IMR-90 (cell line): Measurements from ENCODE around the gene COIL. TPM values are rescaled to one million over a fixed set of nuclear protein-coding genes. Genes with fewer than 3 reads are reported as not detected.

Experiments used
- ATAC-seq: fragments of 200-7000 bp; cut with Tn5 transposase; 2 replicates; pipeline ENCODE4 v1.9.1; 2020; ENCODE audit warnings: low read depth, mild to moderate bottlenecking, moderate library complexity
- BruUV-seq: library from RNA; stranded (reverse); fragments of 400-500 nt; replicated peaks from 2 replicates; lab custom pipeline; 2021; lab: Mats Ljungman, UMichigan
- CTCF ChIA-PET: fragments of 300-600 bp; formaldehyde crosslinking; extraction: SDS; loops from one replicate; lab custom pipeline; 2021; ENCODE audit warnings: antibody characterized with exemption; lab: Yijun Ruan, JAX
- POLR2A ChIA-PET: fragments of 300-600 bp; sonication (Branson Sonifier 250); formaldehyde crosslinking; loops from one replicate; lab custom pipeline; 2022; ENCODE audit warnings: antibody characterized with exemption; ENCODE audit not compliant: unreplicated experiment; lab: Charles Lee
- DNase-seq: peaks from one replicate; pipeline ENCODE4 v3.0.0; 2013
- H2AFZ ChIP-seq: replicated peaks from 2 replicates; pipeline ENCODE3; 2013; ENCODE audit warnings: low read length, mild to moderate bottlenecking; ENCODE audit not compliant: poor library complexity
- H2AK5ac ChIP-seq: 2 replicates; pipeline ENCODE4 v1.6.1; 2013; ENCODE audit warnings: low read depth, low read length, inconsistent platforms
- H2AK9ac ChIP-seq: replicated peaks from 2 replicates; pipeline ENCODE3; 2013; ENCODE audit warnings: mild to moderate bottlenecking, low read depth, low read length, moderate library complexity; ENCODE audit not compliant: poor library complexity
- H2BK120ac ChIP-seq: 2 replicates; pipeline ENCODE4 v1.6.1; 2013; ENCODE audit warnings: low read depth, low read length, inconsistent platforms
- H2BK15ac ChIP-seq: 3 replicates; pipeline ENCODE4 v1.6.1; 2013; ENCODE audit warnings: low read depth, low read length, inconsistent platforms
- H2BK20ac ChIP-seq: 2 replicates; pipeline ENCODE4 v1.6.1; 2013; ENCODE audit warnings: low read depth, mild to moderate bottlenecking, inconsistent platforms, low read length, moderate library complexity
- H2BK5ac ChIP-seq: 2 replicates; pipeline ENCODE4 v1.6.1; 2013; ENCODE audit warnings: mild to moderate bottlenecking, low read depth, low read length, inconsistent platforms; ENCODE audit not compliant: poor library complexity, severe bottlenecking
- H3K14ac ChIP-seq: replicated peaks from 2 replicates; pipeline ENCODE4 v1.6.1; 2013; ENCODE audit warnings: low read depth, low read length, inconsistent platforms
- H3K18ac ChIP-seq: 2 replicates; pipeline ENCODE4 v1.6.1; 2013; ENCODE audit warnings: low read depth, low read length, control low read depth
- H3K23ac ChIP-seq: 2 replicates; pipeline ENCODE4 v1.6.1; 2013; ENCODE audit warnings: low read depth, low read length, inconsistent platforms
- H3K27ac ChIP-seq: 2 replicates; pipeline ENCODE4 v1.5.1; 2013; ENCODE audit warnings: mild to moderate bottlenecking, control low read depth, low read length; ENCODE audit not compliant: insufficient read depth
- H3K27me3 ChIP-seq: 2 replicates; pipeline ENCODE4 v1.6.1; 2013; ENCODE audit warnings: low read length; ENCODE audit not compliant: control insufficient read depth, insufficient read depth
- H3K36me3 ChIP-seq: 2 replicates; pipeline ENCODE4 v1.6.1; 2013; ENCODE audit warnings: low read length, mixed read lengths; ENCODE audit not compliant: control insufficient read depth, insufficient read depth
- H3K4ac ChIP-seq: 2 replicates; pipeline ENCODE4 v1.6.1; 2013; ENCODE audit warnings: low read depth, low read length, inconsistent platforms
- H3K4me1 ChIP-seq: 2 replicates; pipeline ENCODE4 v1.6.1; 2013; ENCODE audit warnings: low read length, mixed read lengths; ENCODE audit not compliant: control insufficient read depth, insufficient read depth
- H3K4me2 ChIP-seq: 2 replicates; pipeline ENCODE4 v1.6.1; 2013; ENCODE audit warnings: low read depth, mild to moderate bottlenecking, control low read depth, low read length, moderate library complexity
- H3K4me3 ChIP-seq: 2 replicates; pipeline ENCODE4 v1.5.1; 2013; ENCODE audit warnings: low read depth, mild to moderate bottlenecking, control low read depth, low read length, moderate library complexity; ENCODE audit not compliant: insufficient read depth
- H3K56ac ChIP-seq: 2 replicates; pipeline ENCODE4 v1.6.1; 2013; ENCODE audit warnings: low read length, inconsistent platforms; ENCODE audit not compliant: insufficient read depth; ENCODE audit errors: extremely low read depth
- H3K79me1 ChIP-seq, 2 experiments: 2 replicates each; pipeline ENCODE4 v1.6.1; 2013; ENCODE audit warnings: low read length in 2 of 2, inconsistent platforms in 1 of 2, low read depth in 1 of 2
- H3K9ac ChIP-seq: 2 replicates; pipeline ENCODE4 v1.6.1; 2013; ENCODE audit warnings: low read depth, low read length, control low read depth
- H3K9me1 ChIP-seq: 2 replicates; pipeline ENCODE4 v1.6.1; 2013; ENCODE audit warnings: low read length, inconsistent platforms; ENCODE audit not compliant: insufficient read depth
- H3K9me3 ChIP-seq: 2 replicates; pipeline ENCODE4 v1.6.1; 2013; ENCODE audit warnings: low read length; ENCODE audit not compliant: control insufficient read depth, insufficient read depth
- H4K20me1 ChIP-seq: 2 replicates; pipeline ENCODE4 v1.6.1; 2013; ENCODE audit warnings: low read length, inconsistent platforms; ENCODE audit not compliant: insufficient read depth
- H4K5ac ChIP-seq: 2 replicates; pipeline ENCODE4 v1.6.1; 2013; ENCODE audit warnings: mild to moderate bottlenecking, low read depth, low read length, control low read depth
- H4K8ac ChIP-seq, 2 experiments: 2 replicates each; pipeline ENCODE4 v1.6.1; 2013; ENCODE audit warnings: low read depth in 2 of 2, low read length in 2 of 2, control low read depth in 1 of 2, inconsistent platforms in 1 of 2
- H4K91ac ChIP-seq: 2 replicates; pipeline ENCODE4 v1.6.1; 2013; ENCODE audit warnings: low read depth, low read length, inconsistent platforms; ENCODE audit not compliant: insufficient read depth
- MAZ ChIP-seq: IDR thresholded peaks from 2 replicates; pipeline ENCODE4 v1.6.1; 2012; ENCODE audit warnings: low read depth, mild to moderate bottlenecking, low read length, improper control_type of control experiment, moderate library complexity, borderline replicate concordance
- POLR2A ChIP-seq: IDR thresholded peaks from 2 replicates; pipeline ENCODE4 v1.6.1; 2012; ENCODE audit warnings: mild to moderate bottlenecking, low read depth, low read length
- WGBS, 2 experiments: methylation state at CpG; one replicate each; pipeline versions ENCODE4 v1.1.5 to v1.1.7; 2013; ENCODE audit warnings: missing lambda C conversion rate in 2 of 2; ENCODE audit not compliant: insufficient read length in 1 of 2; ENCODE audit errors: extremely low coverage in 2 of 2; 5-methylcytosine and 5-hydroxymethylcytosine counted together
- dilution Hi-C: fragments of 300-500 bp; cut with HindIII; formaldehyde crosslinking; loops from one replicate; pipeline ENCODE4 v1.14.3; 2018; ENCODE audit warnings: low sequenced_read_pairs; ENCODE audit not compliant: unreplicated experiment
- in situ Hi-C: fragments of 300-500 bp; cut with MboI; formaldehyde crosslinking; loops from 3 replicates; pipeline ENCODE4 v1.14.3; 2019; ENCODE audit warnings: low sequenced_read_pairs, inconsistent platforms, mixed read lengths
- intact Hi-C: fragments of 100-400 bp; cut with micrococcal nuclease; formaldehyde crosslinking; loops from 2 replicates; pipeline ENCODE4 v1.10.0; 2022
- polyA plus RNA-seq, 3 experiments: library from polyadenylated mRNA; depleted of rRNA; stranded (reverse); fragments of >200 nt; gene quantifications; 2 replicates each; pipeline ENCODE4 v1.2.3, GENCODE V29; 2012; ENCODE audit warnings: low replicate concordance in 1 of 3
- total RNA-seq: library from RNA; depleted of rRNA; stranded (reverse); fragments of >200 nt; gene quantifications from 2 replicates; pipeline ENCODE4 v1.2.3, GENCODE V29; 2012

COIL gene
- total and polyA plus RNA-seq, 2 of the 4 experiments (the other 2 are of a cell fraction), result 5.2 to 13.3 TPM

- Histone ChIP-seq H4K8ac (no peak overlapping the region), H3K9me1 (no peaks in the 10 kb centered on the region), H3K27me3 (no peaks in the 10 kb centered on the region), H2AFZ (no peak overlapping the region), H2BK120ac (no peak overlapping the region), H3K27ac (no peak overlapping the region), H4K20me1 (no peaks in the 10 kb centered on the region; the same call in 1 of the 2 replicates), H3K18ac (no peak overlapping the region), H3K9ac (no peak overlapping the region), H4K5ac (no peak overlapping the region), H3K56ac (no peak overlapping the region), H3K9me3 (no peaks in the 10 kb centered on the region), H3K36me3 (peaks cover 32% of the 10 kb centered on the region), H2BK15ac (no peak overlapping the region), H2AK5ac (no peak overlapping the region), H4K91ac (no peak overlapping the region), H3K79me1 (peaks cover 18 to 30% of the 10 kb centered on the region in 2 experiments), H2AK9ac (no peak overlapping the region), H3K4me3 (no peak overlapping the region), H2BK20ac (no peak overlapping the region), H3K4me2 (no peak overlapping the region), H2BK5ac (no peak overlapping the region), H3K4me1 (no peaks in the 10 kb centered on the region), H3K4ac (no peak overlapping the region), H3K23ac (no peak overlapping the region), H3K14ac (no peak overlapping the region)
- in situ Hi-C loops, result loop anchor here (25.0 kb wide), 1 partner anchor 360 kb away; the partner anchor contains the start of gene NOG
- ChIA-PET CTCF (no interaction called here), POLR2A (no interaction called here)
- TF ChIP-seq POLR2A, result no peak
- TF ChIP-seq MAZ, result no peak
- no peak for ATAC-seq
- no CpG with 5 or more reads among the region's 1 CpG for WGBS, 2 experiments
- dilution Hi-C loops, result no loop called here
- intact Hi-C loops, result no loop called here
- BruUV-seq, result no TSS peak
- DNase-seq, result no peak
Measured at GRCh38 chr17:56947741-56948140, 13.1 kb downstream of the COIL start.
